Measurements from ENCODE around the gene C3orf80. TPM values are rescaled to one million over a fixed set of nuclear protein-coding genes. Genes with fewer than 3 reads are reported as not detected.
"Not testable (repeated sequence)": the region's sequence is repeated elsewhere in the genome, so short reads cannot be mapped to it uniquely, and the experiment has no call there.

The C3orf80 gene
- total RNA-seq = 0.15 TPM
- long read RNA-seq, partial matches to known transcripts = 0 of 1 reads
- long read RNA-seq, other reads (novel, unspliced or antisense) = 0 of 1 reads

DNA sequence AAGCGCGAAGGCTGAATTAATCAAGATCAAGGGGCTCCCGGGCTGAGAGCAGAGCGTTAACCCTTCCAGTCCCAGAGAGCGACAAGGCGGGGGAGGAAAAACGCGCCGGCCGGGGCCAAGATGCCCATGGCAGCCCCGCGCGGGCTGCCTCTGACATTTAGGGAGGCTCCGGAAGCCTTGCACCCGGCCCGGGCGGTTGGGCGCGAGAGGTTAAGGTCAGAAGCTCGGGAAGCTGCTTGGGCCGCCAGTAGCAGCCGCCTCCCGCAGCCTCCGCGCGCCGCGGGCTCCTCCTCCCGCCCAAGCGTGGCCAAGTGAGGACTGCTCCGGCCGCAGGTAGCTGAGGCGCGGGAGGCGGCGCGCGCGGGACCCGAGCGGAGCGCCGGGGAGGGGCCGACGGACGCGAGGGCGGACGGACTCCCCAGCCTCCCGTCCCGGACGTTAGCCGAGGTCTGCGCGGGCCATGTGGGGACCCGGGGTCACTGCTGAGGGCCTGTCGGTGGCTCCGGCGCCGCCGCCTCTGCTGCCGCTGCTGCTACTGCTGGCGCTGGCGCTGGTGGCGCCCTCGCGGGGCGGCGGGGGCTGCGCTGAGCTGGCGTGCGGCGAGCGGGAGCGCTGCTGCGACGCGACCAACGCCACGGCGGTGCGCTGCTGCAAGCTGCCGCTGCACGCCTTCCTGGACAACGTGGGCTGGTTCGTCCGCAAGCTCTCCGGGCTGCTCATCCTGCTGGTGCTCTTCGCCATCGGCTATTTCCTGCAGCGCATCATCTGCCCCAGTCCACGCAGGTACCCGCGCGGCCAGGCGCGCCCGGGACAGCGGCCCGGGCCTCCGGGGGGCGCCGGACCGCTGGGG, at the start of gene C3orf80:
C3orf80 (plus strand) TSS at position 247 of the 850 bp plus-strand sequence; CDS start at position 461, 214 bp downstream.
- intact Hi-C loops (cut with micrococcal nuclease) = no loop called here
- ATAC-seq (peak; percentile 89), DNase-seq (peak; percentile 65)

DNA sequence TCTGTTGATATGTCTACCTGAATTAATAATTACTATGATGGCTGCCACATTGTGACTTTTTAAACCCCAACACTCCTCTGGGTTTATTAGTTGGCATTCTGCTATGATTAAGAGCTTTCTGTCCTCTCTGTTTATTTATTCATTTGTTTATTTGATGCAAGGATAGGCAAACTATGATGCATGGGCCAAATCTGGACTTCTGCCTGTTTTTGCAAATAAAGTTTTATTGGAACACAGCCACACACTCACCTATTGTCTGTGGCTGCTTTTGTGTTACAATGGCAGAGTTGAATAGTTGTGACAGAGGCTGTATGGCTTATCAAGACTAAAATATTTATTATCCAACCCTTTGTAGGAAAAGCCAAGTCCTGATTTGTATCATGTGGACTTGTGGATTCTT, 48.3 kb upstream of the C3orf80 start:
- ATAC-seq (no peak), DNase-seq (no peak)
- intact Hi-C loops (cut with micrococcal nuclease) = no loop called here

DNA sequence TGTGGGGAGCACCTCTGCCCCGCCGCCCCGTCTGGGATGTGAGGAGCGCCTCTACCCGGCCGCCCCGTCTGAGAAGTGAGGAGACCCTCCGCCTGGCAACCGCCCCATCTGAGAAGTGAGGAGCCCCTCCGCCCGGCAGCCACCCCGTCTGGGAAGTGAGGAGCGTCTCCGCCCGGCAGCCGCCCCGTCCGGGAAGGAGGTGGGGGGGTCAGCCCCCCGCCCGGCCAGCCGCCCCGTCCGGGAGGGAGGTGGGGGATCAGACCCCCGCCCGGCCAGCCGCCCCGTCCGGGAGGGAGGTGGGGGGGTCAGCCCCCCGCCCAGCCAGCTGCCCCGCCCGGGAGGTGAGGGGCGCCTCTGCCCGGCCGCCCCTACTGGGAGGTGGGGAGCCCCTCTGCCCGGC, 46.6 kb upstream of the C3orf80 start:
- ATAC-seq; DNase-seq; intact Hi-C loops (cut with micrococcal nuclease): not testable (repeated sequence)

DNA sequence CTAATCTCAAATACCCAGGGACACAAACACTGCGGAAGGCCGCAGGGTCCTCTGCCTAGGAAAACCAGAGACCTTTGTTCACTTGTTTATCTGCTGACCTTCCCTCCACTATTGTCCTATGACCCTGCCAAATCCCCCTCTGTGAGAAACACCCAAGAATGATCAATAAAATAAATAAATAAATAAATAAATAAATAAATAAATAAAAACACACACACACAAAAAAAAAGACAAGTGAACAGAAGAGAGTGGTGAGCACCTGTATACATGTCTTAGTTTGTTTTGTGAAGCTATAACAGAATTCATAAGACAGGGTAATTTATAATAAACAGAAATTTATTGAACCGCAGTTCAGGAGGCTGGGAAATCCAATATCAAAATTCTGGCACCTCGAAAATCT, 45.8 kb upstream of the C3orf80 start:
- DNase-seq; ATAC-seq; intact Hi-C loops (cut with micrococcal nuclease): not testable (repeated sequence)

DNA sequence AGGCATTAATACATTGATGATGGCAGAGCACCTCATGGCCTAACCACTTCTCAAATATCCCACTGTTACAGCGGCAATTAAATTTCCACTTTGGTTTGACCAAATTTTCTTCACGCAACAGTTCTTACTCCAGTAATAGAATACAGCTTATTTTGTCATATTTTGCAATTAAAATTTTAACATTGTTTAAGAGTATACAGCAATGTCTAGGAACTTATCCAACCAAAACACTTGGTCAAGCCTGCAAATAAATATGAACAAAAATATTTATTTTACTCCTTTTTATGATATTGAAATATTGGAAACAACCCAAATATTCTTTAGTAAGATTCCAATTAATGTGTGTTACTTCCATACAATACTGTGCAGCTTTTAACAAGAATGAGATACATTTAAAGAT, 45.3 kb upstream of the C3orf80 start:
- intact Hi-C loops (cut with micrococcal nuclease) = no loop called here
- ATAC-seq (no peak), DNase-seq (no peak)

DNA sequence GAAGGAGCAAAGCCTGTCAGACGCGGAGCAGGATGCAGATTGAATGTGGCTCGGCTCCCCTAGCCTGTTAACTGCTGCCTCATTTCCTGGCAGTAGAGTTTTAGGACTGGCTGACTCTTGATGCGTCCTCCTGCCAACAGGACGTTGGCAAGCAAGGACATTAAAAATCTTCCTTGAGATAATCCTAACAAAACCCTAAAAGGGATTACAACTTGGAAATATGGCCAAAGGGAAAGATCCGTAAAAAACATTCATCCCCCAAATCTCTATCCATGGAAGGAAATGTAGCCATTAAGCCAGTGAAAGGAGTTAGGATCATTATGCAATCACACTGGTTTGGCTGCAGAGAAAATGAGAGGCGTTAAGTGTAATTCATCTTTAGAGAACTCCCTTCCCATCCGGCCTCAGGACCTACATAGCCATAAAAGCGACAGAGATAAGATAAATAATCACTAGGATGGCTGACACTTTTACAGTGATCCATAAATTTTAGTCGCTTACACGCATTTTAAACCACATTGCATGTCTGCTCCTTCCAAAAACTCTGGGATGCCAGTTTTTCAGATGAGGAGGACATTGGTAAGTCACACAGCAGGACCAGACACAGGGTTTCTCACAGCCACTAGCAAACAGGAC, 44.5 kb upstream of the C3orf80 start:
- peak; percentile 38 for ATAC-seq
- intact Hi-C loops (cut with micrococcal nuclease) = no loop called here

DNA sequence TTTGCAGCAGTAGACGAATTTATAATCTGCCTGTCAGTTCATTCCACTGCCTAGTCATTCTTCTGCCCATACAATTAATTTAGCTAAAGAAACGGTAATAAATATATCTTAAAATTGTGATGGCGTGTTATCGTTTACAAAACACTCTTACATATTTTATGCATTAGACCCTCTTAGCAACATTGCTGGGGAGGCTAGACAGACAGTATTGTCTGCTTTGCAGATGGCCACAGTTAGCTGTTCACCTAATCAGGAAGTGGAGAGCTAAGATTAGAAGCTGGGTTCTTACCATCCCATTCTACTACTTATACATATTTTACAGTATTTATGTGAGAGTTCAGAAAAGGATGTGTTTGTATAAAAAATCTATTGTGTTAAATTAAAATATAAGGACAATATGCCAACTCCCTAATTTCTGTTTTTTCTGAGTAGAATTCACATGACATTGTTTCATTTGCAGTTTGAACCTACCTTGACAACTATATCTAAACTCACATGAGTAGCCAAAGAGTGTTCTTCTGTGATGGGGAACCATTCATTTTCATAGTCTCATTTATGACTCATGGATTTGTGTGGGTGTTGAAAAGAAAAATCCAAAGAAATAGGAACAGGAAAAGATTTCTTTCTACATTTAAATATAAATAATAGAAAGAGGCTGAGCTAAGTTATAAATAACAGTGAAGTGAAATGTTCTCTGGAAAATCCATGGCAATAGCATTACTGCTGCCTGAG, 41.7 kb upstream of the C3orf80 start:
- intact Hi-C loops (cut with micrococcal nuclease) = no loop called here

More for the DNA sequence above, 44.5 kb upstream of the C3orf80 start:
- DNase-seq = no peak

DNA sequence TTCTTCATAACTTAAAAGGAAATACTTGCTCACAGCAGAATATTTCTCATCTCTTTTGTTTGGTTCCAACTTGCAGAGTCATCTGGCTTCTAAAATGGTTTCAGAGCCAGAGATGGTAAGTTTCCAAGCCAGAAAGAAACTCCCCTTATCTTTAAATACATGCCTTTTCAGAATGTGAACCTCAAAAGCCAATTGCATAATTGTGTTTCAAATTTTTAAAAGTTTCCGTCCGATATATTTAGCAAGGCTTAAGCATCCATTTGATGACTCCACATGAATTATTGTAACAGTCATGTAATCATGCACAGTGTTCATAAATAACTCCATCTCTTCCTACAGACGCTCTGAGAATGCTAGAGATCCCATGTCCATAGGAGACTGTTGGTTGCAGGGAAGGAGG, 40.6 kb upstream of the C3orf80 start:
- intact Hi-C loops (cut with micrococcal nuclease) = no loop called here
- DNase-seq = no peak
- ATAC-seq = no peak

More for the DNA sequence above, 41.7 kb upstream of the C3orf80 start:
- no peak for DNase-seq
- no peak for ATAC-seq

DNA sequence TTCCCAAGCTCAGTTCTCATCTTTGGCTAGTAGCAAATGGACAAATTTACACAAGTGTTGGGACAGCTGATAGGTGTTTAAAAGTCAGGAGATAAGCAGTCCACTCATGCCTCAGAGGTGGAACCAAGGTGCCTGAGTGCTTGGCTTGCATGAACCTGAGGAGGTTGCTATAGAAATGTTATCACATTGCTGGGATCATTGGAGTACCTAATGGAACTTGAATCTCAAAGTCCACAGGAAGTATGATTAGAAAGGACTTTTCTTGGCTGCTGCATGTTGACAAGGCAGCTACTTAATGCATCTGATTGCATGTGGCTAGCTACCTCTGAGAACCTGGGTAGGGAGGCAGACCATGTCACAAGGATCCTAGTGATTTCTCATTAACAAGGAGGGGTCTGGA, 39.5 kb upstream of the C3orf80 start:
- ATAC-seq = no peak
- intact Hi-C loops (cut with micrococcal nuclease) = no loop called here

DNA sequence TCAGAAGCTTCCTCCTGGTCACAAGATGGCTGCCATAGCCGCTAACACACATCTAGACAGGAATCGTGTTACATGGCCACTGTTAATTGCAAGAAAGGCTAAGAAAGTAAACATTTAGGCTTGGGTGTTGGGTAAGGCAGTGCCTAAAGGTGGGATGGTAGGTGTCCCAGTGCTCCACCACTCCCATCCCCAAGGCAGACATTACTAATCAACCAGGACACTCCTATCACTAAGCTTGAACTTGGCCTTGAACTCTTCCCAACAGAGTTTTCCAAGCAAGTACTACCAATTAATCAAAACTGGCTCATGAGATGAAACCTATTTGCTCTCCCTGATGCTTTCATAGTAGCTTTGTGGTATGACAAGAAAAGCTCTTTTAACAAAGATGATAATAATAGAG, 37.9 kb upstream of the C3orf80 start:
- ATAC-seq (no peak), DNase-seq (no peak)
- intact Hi-C loops (cut with micrococcal nuclease) = no loop called here

More for the DNA sequence above, 39.5 kb upstream of the C3orf80 start:
- no peak for DNase-seq

DNA sequence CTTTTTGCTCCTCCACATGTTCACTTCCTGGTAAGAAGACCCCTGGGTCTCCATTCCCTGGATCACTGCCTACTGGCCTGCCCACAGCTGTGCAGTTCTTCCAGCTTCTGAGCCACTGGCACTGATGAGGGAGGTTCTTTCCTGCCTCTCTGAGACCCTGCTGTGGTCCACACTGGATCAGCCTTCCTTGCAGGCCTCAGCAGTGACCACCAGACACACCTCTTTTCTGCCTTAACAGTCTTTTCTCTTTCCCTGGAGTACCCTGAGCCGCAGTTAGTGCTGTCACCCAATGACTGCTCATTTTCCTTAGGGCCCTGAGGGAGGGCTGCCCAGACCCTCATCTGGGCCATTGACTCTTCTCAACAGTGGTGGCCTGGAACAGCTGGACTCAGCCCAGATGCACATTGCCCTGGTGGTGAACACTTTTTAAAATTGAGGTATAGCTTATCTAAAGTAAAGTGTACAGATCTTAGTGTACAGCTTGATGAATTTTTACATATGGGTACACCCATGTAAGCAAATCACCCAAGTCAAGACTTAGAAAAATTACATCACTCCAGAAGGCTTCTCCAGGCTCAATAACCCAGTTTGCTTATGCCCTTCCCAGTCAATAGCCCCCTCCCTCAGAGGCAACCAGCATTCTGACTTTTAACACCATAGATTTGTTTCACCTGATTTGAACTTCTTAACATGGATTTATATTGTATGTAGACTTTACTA, 32.8 kb upstream of the C3orf80 start:
- intact Hi-C loops (cut with micrococcal nuclease) = no loop called here
- DNase-seq (no peak), ATAC-seq (no peak)

DNA sequence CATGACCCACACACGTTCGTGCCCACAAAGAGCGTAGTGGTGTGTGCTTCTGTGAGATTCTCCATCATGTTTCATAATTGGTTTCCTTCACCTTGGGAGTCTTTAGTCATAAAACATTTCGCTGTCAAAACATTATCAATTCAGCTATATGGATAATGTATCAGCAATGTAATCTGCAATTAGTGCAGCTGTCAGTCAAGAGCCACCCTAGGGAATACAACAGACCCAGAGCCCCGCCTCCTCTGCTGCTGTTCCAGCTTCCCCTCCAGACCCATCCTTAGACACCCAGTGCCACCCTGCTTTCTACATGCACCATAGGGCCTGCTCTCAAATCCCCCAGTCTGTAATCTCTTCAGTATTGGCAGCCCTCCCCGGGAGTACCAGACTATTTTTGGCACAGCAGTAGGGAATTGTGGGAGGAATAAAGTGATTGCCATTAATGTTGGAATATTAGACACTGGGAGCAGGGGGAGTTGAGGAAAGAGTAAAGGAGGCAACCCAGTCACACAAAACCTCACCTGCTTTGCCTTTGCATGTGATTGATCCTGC, 31.5 kb upstream of the C3orf80 start:
- intact Hi-C loops (cut with micrococcal nuclease) = no loop called here
- ATAC-seq = no peak
- no peak for DNase-seq

DNA sequence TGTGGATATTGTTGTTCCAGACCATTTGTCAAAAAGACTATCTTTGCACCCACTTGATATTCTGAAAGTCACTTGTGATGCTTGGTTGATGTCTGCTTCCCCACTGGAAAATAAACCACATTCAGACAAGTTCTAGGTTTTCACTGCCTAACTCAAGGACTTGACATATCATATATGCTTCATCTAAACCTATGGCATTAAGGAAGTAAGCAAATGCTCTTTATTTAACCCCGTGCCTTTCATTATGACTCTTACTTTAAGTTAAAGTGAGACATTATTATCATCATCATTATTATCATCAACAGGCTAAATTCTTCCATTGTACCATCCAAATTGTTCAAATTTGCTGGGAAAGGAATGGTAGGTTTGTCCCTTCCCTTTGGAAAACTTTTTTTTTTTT, 30.8 kb upstream of the C3orf80 start:
- intact Hi-C loops (cut with micrococcal nuclease) = no loop called here
- DNase-seq = no peak
- no peak for ATAC-seq

DNA sequence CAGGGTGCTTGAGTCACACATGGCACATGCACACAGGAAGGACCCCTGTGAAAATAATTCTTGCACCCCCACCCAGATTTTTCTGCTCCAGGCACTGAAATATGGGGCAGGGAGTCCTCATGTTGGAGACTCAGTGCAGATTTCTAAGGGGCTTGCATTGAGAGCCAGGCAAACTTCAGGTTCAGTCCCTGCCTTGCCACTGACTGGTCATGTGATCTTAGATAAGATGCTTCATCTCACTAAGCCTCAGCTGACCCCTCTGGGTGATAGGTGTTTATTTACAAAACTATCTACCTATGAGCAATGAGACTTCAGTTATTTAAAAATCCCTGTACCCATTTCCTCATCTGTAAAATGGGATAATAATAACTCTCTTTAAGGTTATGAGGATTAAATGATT, 30.1 kb upstream of the C3orf80 start:
- ATAC-seq (no peak), DNase-seq (no peak)
- intact Hi-C loops (cut with micrococcal nuclease) = no loop called here

DNA sequence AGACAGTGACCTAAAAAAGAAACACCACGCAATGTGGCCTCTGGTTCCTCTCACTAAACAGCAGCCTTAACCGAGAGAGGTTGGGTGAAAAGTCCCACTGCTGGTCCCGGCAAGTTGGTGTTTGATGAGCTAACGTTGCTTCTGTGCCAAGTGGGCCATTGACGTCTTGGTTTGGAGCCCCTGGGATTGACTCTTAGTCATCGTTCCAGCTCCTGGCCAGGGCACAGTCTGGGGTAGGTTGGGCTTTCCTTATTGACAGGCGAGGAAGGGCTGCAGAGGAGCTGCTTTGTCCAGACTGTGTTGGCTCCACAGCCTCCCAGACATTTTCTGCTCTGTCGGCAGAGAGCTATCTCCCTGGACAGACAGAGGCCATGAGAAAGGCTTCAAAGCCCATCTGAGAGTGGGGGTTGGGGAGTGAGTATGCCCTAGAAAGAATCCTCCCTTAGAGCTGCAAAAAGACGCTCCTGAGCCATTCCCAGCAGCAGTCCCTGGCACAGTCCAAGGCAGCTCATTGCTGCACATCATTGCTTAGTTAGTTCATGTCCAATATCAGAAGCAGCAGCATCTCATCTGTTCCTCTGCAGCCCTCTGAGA, 28.6 kb upstream of the C3orf80 start:
- intact Hi-C loops (cut with micrococcal nuclease) = no loop called here
- peak; percentile 53 for DNase-seq
- peak; percentile 90 for ATAC-seq

DNA sequence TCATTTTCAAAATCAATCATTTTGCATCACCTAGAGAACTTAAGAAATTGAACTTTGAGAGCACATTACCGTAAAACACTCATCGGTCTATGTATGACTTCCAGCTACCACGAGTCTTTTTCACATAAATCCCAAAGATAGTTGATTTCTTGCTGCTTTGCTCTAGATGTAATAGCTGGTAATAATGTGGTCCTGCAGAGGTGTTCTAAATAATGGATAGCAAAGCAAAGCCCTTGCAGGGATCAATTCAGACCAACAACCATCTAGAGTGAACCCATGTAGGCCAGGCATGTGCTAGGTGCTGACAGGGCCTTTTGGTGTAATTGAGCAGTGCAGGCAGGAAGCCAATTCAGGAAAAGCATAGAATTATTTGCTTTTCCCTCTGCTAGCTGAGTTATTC, 26.1 kb upstream of the C3orf80 start:
- no peak for DNase-seq
- ATAC-seq = no peak
- intact Hi-C loops (cut with micrococcal nuclease) = no loop called here

DNA sequence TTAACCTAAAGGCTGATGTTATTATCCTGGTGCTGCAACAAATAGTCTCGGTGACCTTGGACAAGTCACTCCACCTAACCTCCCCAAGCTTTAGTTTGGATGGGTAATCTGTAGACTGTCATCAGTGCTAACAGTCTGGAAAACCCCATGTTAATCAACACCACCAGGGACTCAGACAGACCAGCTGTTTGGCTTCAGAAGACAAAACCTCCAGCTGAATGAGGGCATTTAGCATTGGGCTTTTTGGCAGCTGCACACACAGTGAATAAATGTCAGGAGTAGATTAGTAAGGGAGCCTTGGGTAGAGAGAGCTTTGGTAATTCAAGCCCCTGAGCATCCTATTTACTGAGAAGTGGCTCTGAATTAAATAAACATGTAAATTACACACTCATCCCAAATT, 24.9 kb upstream of the C3orf80 start:
- ATAC-seq (no peak), DNase-seq (no peak)
- intact Hi-C loops (cut with micrococcal nuclease) = no loop called here

DNA sequence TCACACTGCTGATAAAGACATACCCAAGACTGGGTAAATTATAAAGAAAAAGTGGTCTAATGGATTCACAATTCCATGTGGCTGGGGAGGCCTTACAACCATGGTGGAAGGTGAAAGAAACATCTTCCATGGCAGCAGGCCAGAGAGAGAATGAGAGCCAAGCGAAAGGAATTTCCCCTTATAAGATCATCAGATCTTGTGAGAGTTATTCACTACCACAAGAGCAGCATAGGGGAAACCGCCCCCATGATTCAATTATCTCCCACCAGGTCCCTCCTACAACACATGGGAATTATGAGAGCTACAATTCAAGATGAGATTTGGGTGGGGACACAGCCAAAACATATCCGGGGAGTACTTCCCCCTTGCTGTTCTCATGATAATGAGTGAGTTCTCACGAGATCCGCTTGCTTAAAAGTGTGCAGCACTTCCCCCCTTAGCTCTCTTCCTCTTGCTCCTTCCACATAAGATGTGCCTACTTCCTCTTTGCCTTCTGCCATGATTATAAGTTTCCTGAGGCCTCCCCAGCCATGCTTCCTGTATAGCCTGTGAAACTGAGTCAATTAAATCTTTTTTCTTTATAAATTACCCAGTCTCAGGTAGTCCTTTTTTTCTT, 20.7 kb upstream of the C3orf80 start:
- DNase-seq; intact Hi-C loops (cut with micrococcal nuclease); ATAC-seq: not testable (repeated sequence)

Data from left ventricle myocardium superior (tissue), 1 donor.